GM23338 (cell line): ENCODE measurements around the gene DLGAP4. TPM values are rescaled to one million over a fixed set of nuclear protein-coding genes. Genes with fewer than 3 reads are reported as not detected.

Experiments used
- ATAC-seq: fragments of 200-7000 bp; cut with Tn5 transposase; 3 replicates; pipeline ENCODE4 v1.9.1; 2020
- DNase-seq: peaks from one replicate; pipeline ENCODE4 v3.0.0-alpha.2; 2015; ENCODE audit warnings: low spot score
- H2AFZ ChIP-seq: fragments of 200-600 bp; sonication (generic); 2 replicates; pipeline ENCODE4 v1.8.0; 2016; ENCODE audit warnings: antibody characterized with exemption, mild to moderate bottlenecking, moderate library complexity
- H3F3A ChIP-seq: fragments of 200-600 bp; sonication (generic); replicated peaks from 2 replicates; pipeline ENCODE4 v1.8.0; 2017; ENCODE audit warnings: antibody characterized with exemption, mixed run types, low read depth
- H3K27ac ChIP-seq: fragments of 200-600 bp; sonication (generic); 2 replicates; pipeline ENCODE4 v1.6.1; 2016; ENCODE audit warnings: low read depth
- H3K27me3 ChIP-seq: fragments of 200-600 bp; sonication (generic); 2 replicates; pipeline ENCODE4 v1.8.0; 2016; ENCODE audit warnings: mild to moderate bottlenecking, mixed run types, moderate library complexity; ENCODE audit not compliant: insufficient read depth
- H3K36me3 ChIP-seq: fragments of 200-600 bp; sonication (generic); 2 replicates; pipeline ENCODE4 v1.8.0; 2016; ENCODE audit warnings: mild to moderate bottlenecking; ENCODE audit not compliant: insufficient read depth
- H3K4me1 ChIP-seq: fragments of 200-600 bp; sonication (generic); 2 replicates; pipeline ENCODE4 v1.8.0; 2016; ENCODE audit warnings: mild to moderate bottlenecking, moderate library complexity; ENCODE audit not compliant: insufficient read depth
- H3K4me2 ChIP-seq: fragments of 200-600 bp; sonication (generic); 2 replicates; pipeline ENCODE4 v1.7.1; 2017; ENCODE audit warnings: mixed run types
- H3K4me3 ChIP-seq: fragments of 200-600 bp; sonication (generic); 2 replicates; pipeline ENCODE4 v1.6.1; 2016; ENCODE audit warnings: mixed run types
- H3K79me2 ChIP-seq: fragments of 200-600 bp; sonication (generic); replicated peaks from 2 replicates; pipeline ENCODE4 v1.8.0; 2017; ENCODE audit warnings: mild to moderate bottlenecking; ENCODE audit not compliant: insufficient read depth
- H3K9me2 ChIP-seq: fragments of 200-600 bp; sonication (generic); 2 replicates; pipeline ENCODE4 v1.8.0; 2017; ENCODE audit not compliant: insufficient read depth
- H4K20me1 ChIP-seq: fragments of 200-600 bp; sonication (generic); replicated peaks from 2 replicates; pipeline ENCODE4 v1.8.0; 2017; ENCODE audit warnings: mild to moderate bottlenecking; ENCODE audit not compliant: insufficient read depth
- H3K27ac Mint-ChIP-seq: 2 replicates; pipeline ENCODE4 v1.8.0; 2020; ENCODE audit warnings: inconsistent platforms, mild to moderate bottlenecking, moderate library complexity, mixed read lengths
- H3K27me3 Mint-ChIP-seq: 3 replicates; pipeline ENCODE4 v1.8.0; 2022; ENCODE audit warnings: low read depth, mild to moderate bottlenecking, moderate library complexity, mixed read lengths, inconsistent platforms; ENCODE audit not compliant: insufficient read depth, poor library complexity
- H3K36me3 Mint-ChIP-seq: 3 replicates; pipeline ENCODE4 v1.8.0; 2021; ENCODE audit warnings: low read depth, mild to moderate bottlenecking, inconsistent platforms, moderate library complexity, mixed read lengths
- H3K4me1 Mint-ChIP-seq: 3 replicates; pipeline ENCODE4 v1.8.0; 2020; ENCODE audit warnings: mild to moderate bottlenecking, inconsistent platforms, mixed read lengths
- H3K4me3 Mint-ChIP-seq: 3 replicates; pipeline ENCODE4 v1.8.0; 2021; ENCODE audit warnings: moderate library complexity, mild to moderate bottlenecking, inconsistent platforms, mixed read lengths
- H3K9me3 Mint-ChIP-seq: 3 replicates; pipeline ENCODE4 v1.8.0; 2020; ENCODE audit warnings: moderate library complexity, mild to moderate bottlenecking, inconsistent platforms, mixed read lengths
- CTCF ChIP-seq, 2 experiments: fragments of 200-600 bp in 1 of 2; sonication (generic) in 1 of 2; conservative IDR thresholded peaks; 2 replicates each; pipeline versions ENCODE4 v1.5.1 to v1.6.1; 2016 to 2017; ENCODE audit warnings: antibody characterized with exemption in 2 of 2, low read depth in 2 of 2, mild to moderate bottlenecking in 2 of 2, moderate library complexity in 1 of 2
- EZH2 ChIP-seq: fragments of 200-600 bp; sonication (generic); IDR thresholded peaks from one replicate; pipeline ENCODE4 v1.8.0; 2017; ENCODE audit warnings: antibody characterized with exemption, mild to moderate bottlenecking, low read depth; ENCODE audit not compliant: unreplicated experiment
- EZH2phosphoT487 ChIP-seq: fragments of 200-600 bp; sonication (generic); IDR thresholded peaks from one replicate; pipeline ENCODE4 v1.8.1; 2018; ENCODE audit warnings: antibody characterized with exemption; ENCODE audit not compliant: unreplicated experiment
- JUNB ChIP-seq: IDR thresholded peaks from one replicate; pipeline ENCODE4 v1.6.1; 2016; ENCODE audit warnings: antibody characterized with exemption; ENCODE audit not compliant: unreplicated experiment
- NANOG ChIP-seq: IDR thresholded peaks from 2 replicates; pipeline ENCODE4 v1.6.1; 2016; ENCODE audit warnings: antibody characterized with exemption, borderline replicate concordance
- POLR2AphosphoS5 ChIP-seq: IDR thresholded peaks from 2 replicates; pipeline ENCODE4 v1.6.1; 2016; ENCODE audit warnings: antibody characterized with exemption, low read depth
- REST ChIP-seq: IDR thresholded peaks from one replicate; pipeline ENCODE4 v1.6.1; 2018; ENCODE audit warnings: antibody characterized with exemption; ENCODE audit not compliant: unreplicated experiment
- STAT1 ChIP-seq: IDR thresholded peaks from one replicate; pipeline ENCODE4 v1.6.1; 2016; ENCODE audit warnings: antibody characterized with exemption; ENCODE audit not compliant: unreplicated experiment
- ZNF114 ChIP-seq: fragments of 250-450 bp; sonication (Bioruptor Pico); IDR thresholded peaks from 2 replicates; pipeline ENCODE4 v1.5.0; 2020; ENCODE audit warnings: mild to moderate bottlenecking, moderate library complexity
- ZNF331 ChIP-seq: fragments of 250-450 bp; sonication (Bioruptor Pico); IDR thresholded peaks from 2 replicates; pipeline ENCODE4 v1.5.0; 2020; ENCODE audit warnings: low read depth, mild to moderate bottlenecking, moderate library complexity
- polyA plus RNA-seq: library from polyadenylated mRNA; unstranded; fragments of >200 nt; fragmentation: Nextera tagmentation; extraction: Ambion mirVana; gene quantifications from 2 replicates; pipeline ENCODE4 v1.2.1, GENCODE V29; 2016
- total RNA-seq: library from RNA; depleted of rRNA; stranded (reverse); fragments of >200 nt; shearing (Covaris generic); gene quantifications from 2 replicates; pipeline ENCODE4 v1.2.3, GENCODE V29; 2014
- TF ChIP-seq, protein P1 (sequence below): fragments of 250-450 bp; sonication (Bioruptor Pico); IDR thresholded peaks from 2 replicates; pipeline ENCODE4 v1.5.0; 2020; ENCODE audit warnings: mild to moderate bottlenecking, moderate library complexity
- TF ChIP-seq, protein P2 (sequence below): IDR thresholded peaks from 2 replicates; pipeline ENCODE4 v1.6.1; 2016; ENCODE audit warnings: antibody characterized with exemption

The DLGAP4 gene
- total and polyA plus RNA-seq, 2 experiments from 2014 or later: 46.1 to 52.2 TPM

GRCh38 chr20:36362978-36363713 lies 57.0 kb downstream of the DLGAP4 start (continued):
- TF ChIP-seq, protein P1, sequence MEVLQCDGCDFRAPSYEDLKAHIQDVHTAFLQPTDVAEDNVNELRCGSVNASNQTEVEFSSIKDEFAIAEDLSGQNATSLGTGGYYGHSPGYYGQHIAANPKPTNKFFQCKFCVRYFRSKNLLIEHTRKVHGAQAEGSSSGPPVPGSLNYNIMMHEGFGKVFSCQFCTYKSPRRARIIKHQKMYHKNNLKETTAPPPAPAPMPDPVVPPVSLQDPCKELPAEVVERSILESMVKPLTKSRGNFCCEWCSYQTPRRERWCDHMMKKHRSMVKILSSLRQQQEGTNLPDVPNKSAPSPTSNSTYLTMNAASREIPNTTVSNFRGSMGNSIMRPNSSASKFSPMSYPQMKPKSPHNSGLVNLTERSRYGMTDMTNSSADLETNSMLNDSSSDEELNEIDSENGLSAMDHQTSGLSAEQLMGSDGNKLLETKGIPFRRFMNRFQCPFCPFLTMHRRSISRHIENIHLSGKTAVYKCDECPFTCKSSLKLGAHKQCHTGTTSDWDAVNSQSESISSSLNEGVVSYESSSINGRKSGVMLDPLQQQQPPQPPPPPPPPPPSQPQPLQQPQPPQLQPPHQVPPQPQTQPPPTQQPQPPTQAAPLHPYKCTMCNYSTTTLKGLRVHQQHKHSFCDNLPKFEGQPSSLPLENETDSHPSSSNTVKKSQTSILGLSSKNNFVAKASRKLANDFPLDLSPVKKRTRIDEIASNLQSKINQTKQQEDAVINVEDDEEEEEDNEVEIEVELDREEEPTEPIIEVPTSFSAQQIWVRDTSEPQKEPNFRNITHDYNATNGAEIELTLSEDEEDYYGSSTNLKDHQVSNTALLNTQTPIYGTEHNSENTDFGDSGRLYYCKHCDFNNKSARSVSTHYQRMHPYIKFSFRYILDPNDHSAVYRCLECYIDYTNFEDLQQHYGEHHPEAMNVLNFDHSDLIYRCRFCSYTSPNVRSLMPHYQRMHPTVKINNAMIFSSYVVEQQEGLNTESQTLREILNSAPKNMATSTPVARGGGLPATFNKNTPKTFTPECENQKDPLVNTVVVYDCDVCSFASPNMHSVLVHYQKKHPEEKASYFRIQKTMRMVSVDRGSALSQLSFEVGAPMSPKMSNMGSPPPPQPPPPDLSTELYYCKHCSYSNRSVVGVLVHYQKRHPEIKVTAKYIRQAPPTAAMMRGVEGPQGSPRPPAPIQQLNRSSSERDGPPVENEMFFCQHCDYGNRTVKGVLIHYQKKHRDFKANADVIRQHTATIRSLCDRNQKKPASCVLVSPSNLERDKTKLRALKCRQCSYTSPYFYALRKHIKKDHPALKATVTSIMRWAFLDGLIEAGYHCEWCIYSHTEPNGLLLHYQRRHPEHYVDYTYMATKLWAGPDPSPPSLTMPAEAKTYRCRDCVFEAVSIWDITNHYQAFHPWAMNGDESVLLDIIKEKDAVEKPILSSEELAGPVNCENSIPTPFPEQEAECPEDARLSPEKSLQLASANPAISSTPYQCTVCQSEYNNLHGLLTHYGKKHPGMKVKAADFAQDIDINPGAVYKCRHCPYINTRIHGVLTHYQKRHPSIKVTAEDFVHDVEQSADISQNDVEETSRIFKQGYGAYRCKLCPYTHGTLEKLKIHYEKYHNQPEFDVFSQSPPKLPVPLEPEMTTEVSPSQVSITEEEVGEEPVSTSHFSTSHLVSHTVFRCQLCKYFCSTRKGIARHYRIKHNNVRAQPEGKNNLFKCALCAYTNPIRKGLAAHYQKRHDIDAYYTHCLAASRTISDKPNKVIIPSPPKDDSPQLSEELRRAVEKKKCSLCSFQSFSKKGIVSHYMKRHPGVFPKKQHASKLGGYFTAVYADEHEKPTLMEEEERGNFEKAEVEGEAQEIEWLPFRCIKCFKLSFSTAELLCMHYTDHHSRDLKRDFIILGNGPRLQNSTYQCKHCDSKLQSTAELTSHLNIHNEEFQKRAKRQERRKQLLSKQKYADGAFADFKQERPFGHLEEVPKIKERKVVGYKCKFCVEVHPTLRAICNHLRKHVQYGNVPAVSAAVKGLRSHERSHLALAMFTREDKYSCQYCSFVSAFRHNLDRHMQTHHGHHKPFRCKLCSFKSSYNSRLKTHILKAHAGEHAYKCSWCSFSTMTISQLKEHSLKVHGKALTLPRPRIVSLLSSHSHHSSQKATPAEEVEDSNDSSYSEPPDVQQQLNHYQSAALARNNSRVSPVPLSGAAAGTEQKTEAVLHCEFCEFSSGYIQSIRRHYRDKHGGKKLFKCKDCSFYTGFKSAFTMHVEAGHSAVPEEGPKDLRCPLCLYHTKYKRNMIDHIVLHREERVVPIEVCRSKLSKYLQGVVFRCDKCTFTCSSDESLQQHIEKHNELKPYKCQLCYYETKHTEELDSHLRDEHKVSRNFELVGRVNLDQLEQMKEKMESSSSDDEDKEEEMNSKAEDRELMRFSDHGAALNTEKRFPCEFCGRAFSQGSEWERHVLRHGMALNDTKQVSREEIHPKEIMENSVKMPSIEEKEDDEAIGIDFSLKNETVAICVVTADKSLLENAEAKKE (CRISPR knock-in tag): no peak
- TF ChIP-seq, protein P2, sequence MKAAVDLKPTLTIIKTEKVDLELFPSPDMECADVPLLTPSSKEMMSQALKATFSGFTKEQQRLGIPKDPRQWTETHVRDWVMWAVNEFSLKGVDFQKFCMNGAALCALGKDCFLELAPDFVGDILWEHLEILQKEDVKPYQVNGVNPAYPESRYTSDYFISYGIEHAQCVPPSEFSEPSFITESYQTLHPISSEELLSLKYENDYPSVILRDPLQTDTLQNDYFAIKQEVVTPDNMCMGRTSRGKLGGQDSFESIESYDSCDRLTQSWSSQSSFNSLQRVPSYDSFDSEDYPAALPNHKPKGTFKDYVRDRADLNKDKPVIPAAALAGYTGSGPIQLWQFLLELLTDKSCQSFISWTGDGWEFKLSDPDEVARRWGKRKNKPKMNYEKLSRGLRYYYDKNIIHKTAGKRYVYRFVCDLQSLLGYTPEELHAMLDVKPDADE: no peak

- Mint-ChIP-seq H3K27me3 (peaks cover 8% of the 10 kb centered on the region), H3K36me3 (no peaks in the 10 kb centered on the region), H3K27ac (no peak overlapping the region), H3K9me3 (no peaks in the 10 kb centered on the region; the same call in 2 of the 3 replicates), H3K4me1 (peaks cover 18% of the 10 kb centered on the region), H3K4me3 (no peak overlapping the region)
- Histone ChIP-seq H2AFZ (no peak overlapping the region), H3K27me3 (no peaks in the 10 kb centered on the region), H3F3A (peaks cover 5% of the 10 kb centered on the region; the same call in 1 of the 2 replicates), H3K36me3 (no peaks in the 10 kb centered on the region), H3K9me2 (no peaks in the 10 kb centered on the region), H3K4me3 (no peak overlapping the region), H3K4me2 (no peak overlapping the region), H3K27ac (no peak overlapping the region), H4K20me1 (no peaks in the 10 kb centered on the region), H3K4me1 (peaks cover 11% of the 10 kb centered on the region; the same call in 1 of the 2 replicates), H3K79me2 (no peaks in the 10 kb centered on the region)
- DNase-seq (no peak), ATAC-seq (no peak)
- TF ChIP-seq ZNF114 (no peak), NANOG (no peak), EZH2phosphoT487 (no peak), REST (no peak), EZH2 (no peak), POLR2AphosphoS5 (no peak), STAT1 (no peak), JUNB (no peak), ZNF331 (no peak), CTCF (conservative IDR thresholded peaks at IDR 0.05; ENCODE audit: low read depth in 2 of 2) (no peak)
These were observed 58.4 kb downstream of the DLGAP4 start for GRCh38 chr20:36364506-36364905.
